K562 (cell line): Measurements from ENCODE around the gene TFAP2E. TPM values are rescaled to one million over a fixed set of nuclear protein-coding genes. Genes with fewer than 3 reads are reported as not detected.
A peak's percentile ranks its signal among the peaks of the same experiment; 100 is the strongest.

Source experiments
- ATAC-seq: fragments of 200-7000 bp; cut with Tn5 transposase; 3 replicates; pipeline ENCODE4 v1.9.1; 2020; ENCODE audit warnings: moderate library complexity
- BruUV-seq: library from RNA; stranded (reverse); fragments of 400-500 nt; replicated peaks from 2 replicates; lab custom pipeline; 2021; lab: Mats Ljungman, UMichigan
- CTCF ChIA-PET: fragments of 300-600 bp; formaldehyde crosslinking; extraction: SDS; loops from one replicate; lab custom pipeline; 2021; ENCODE audit warnings: low intra/inter-chr PET ratio; lab: Yijun Ruan, JAX
- POLR2A ChIA-PET: fragments of 300-600, 350-650 bp; sonication (Branson Sonifier 250); formaldehyde crosslinking; extraction: SDS; loops from one replicate; lab custom pipeline; 2021; ENCODE audit warnings: antibody characterized with exemption, inconsistent platforms; lab: Yijun Ruan, JAX
- DNase-seq, 4 experiments: peaks; one replicate each; pipeline versions ENCODE4 v3.0.0 to v3.0.0-alpha.2; 2011 to 2018; ENCODE audit warnings: low spot score in 3 of 4, mixed read lengths in 3 of 4; ENCODE audit errors: extremely low read depth in 1 of 4
- FAIRE-seq: peaks from 2 replicates; lab custom pipeline; 2011; peaks lifted over from hg19 to GRCh38; lab: Jason Lieb, UNC
- H2AFZ ChIP-seq: 2 replicates; pipeline ENCODE4 v1.6.0; 2011; ENCODE audit warnings: low read depth, low read length, control low read depth, inconsistent platforms
- H3K27ac ChIP-seq: fragments of 200-600 bp; 3 replicates; pipeline ENCODE4 v1.8.0; 2011; ENCODE audit warnings: low read depth, mild to moderate bottlenecking, control low read depth, inconsistent platforms, low read length, moderate library complexity, mixed read lengths; ENCODE audit errors: extremely low read depth
- H3K27me3 ChIP-seq, 2 experiments: fragments of 300-600 bp in 1 of 2; 2 replicates in 1 of 2; 3 replicates in 1 of 2; pipeline versions ENCODE4 v1.6.0 to v1.8.0; 2011; ENCODE audit warnings: inconsistent platforms in 2 of 2, low read length in 2 of 2, mild to moderate bottlenecking in 1 of 2, mixed read lengths in 1 of 2, moderate library complexity in 1 of 2; ENCODE audit not compliant: control insufficient read depth in 2 of 2, insufficient read depth in 2 of 2
- H3K36me3 ChIP-seq: fragments of 300-600 bp; 3 replicates; pipeline ENCODE4 v1.8.0; 2011; ENCODE audit warnings: mild to moderate bottlenecking, low read length, inconsistent platforms; ENCODE audit not compliant: control insufficient read depth, insufficient read depth
- H3K4me1 ChIP-seq, 2 experiments: fragments of 200-600 bp in 1 of 2; replicated peaks in 1 of 2; 2 replicates in 1 of 2; 3 replicates in 1 of 2; pipeline versions ENCODE4 v1.5.1 to v1.8.0; 2011; ENCODE audit warnings: inconsistent platforms in 2 of 2, low read length in 2 of 2, mild to moderate bottlenecking in 1 of 2, mixed read lengths in 1 of 2, moderate library complexity in 1 of 2; ENCODE audit not compliant: control insufficient read depth in 2 of 2, insufficient read depth in 2 of 2
- H3K4me2 ChIP-seq: 2 replicates; pipeline ENCODE4 v1.6.1; 2011; ENCODE audit warnings: low read length, control low read depth, inconsistent platforms, mixed read lengths; ENCODE audit not compliant: insufficient read depth
- H3K4me3 ChIP-seq: fragments of 200-600 bp; sonication (generic), shearing (Covaris generic); 2 replicates; pipeline ENCODE4 v1.5.1; 2016; ENCODE audit warnings: control low read depth, inconsistent platforms
- H3K79me2 ChIP-seq: fragments of 200-600 bp; 3 replicates; pipeline ENCODE4 v1.8.0; 2011; ENCODE audit warnings: low read length, inconsistent platforms; ENCODE audit not compliant: control insufficient read depth, insufficient read depth
- H3K9ac ChIP-seq, 2 experiments: 2 replicates each; pipeline versions ENCODE4 v1.6.0 to v1.6.1; 2011; ENCODE audit warnings: low read depth in 2 of 2, low read length in 2 of 2, control low read depth in 1 of 2, inconsistent platforms in 1 of 2, mild to moderate bottlenecking in 1 of 2, mixed read lengths in 1 of 2; ENCODE audit not compliant: insufficient read depth in 1 of 2
- H3K9me1 ChIP-seq: one replicate; pipeline ENCODE4 v1.6.0; 2011; ENCODE audit warnings: inconsistent platforms, mild to moderate bottlenecking, low read length, moderate library complexity; ENCODE audit not compliant: control insufficient read depth, insufficient read depth
- H3K9me3 ChIP-seq: replicated peaks from 2 replicates; pipeline ENCODE4 v1.5.1; 2011; ENCODE audit warnings: low read depth, low read length, inconsistent platforms; ENCODE audit not compliant: control insufficient read depth, insufficient read depth
- H4K20me1 ChIP-seq: replicated peaks from 2 replicates; pipeline ENCODE4 v1.6.1; 2011; ENCODE audit warnings: low read length, inconsistent platforms, mixed read lengths; ENCODE audit not compliant: control insufficient read depth, insufficient read depth
- ADNP ChIP-seq: fragments of 200-800 bp; sonication (Bioruptor generic); IDR thresholded peaks from 2 replicates; pipeline ENCODE4 v1.6.1; 2016; ENCODE audit warnings: missing genetic modification characterization, missing compliant biosample characterization
- GABPB2 ChIP-seq: fragments of 250-450 bp; sonication (Bioruptor Pico); conservative IDR thresholded peaks from 2 replicates; pipeline ENCODE4 v1.5.1; 2021; ENCODE audit warnings: mild to moderate bottlenecking
- HDAC2 ChIP-seq: fragments of 450-650 bp; IDR thresholded peaks from 2 replicates; pipeline ENCODE4 v1.6.1; 2016; ENCODE audit warnings: mild to moderate bottlenecking
- POLR2H ChIP-seq: IDR thresholded peaks from 2 replicates; pipeline ENCODE4 v1.6.1; 2016; ENCODE audit warnings: missing genetic modification characterization, low read depth, mild to moderate bottlenecking, control low read depth, missing compliant biosample characterization, moderate library complexity
- RAD21 ChIP-seq, 2 experiments: fragments of 250-450 bp in 1 of 2; fragments of 450-650 bp in 1 of 2; sonication (Bioruptor Pico) in 1 of 2; formaldehyde crosslinking in 1 of 2; IDR thresholded peaks in 1 of 2; conservative IDR thresholded peaks in 1 of 2; 2 replicates each; pipeline versions ENCODE4 v1.4.0 to v1.8.0; 2020 to 2022; ENCODE audit warnings: mild to moderate bottlenecking in 2 of 2, moderate library complexity in 1 of 2
- RBM25 ChIP-seq: fragments of 200-400 bp; formaldehyde crosslinking; IDR thresholded peaks from 2 replicates; pipeline ENCODE4 v1.6.1; 2018; ENCODE audit warnings: low read length, low read depth, moderate library complexity; ENCODE audit not compliant: severe bottlenecking
- SP2 ChIP-seq: IDR thresholded peaks from 2 replicates; pipeline ENCODE4 v1.6.1; 2011; ENCODE audit warnings: mild to moderate bottlenecking, low read depth, low read length, moderate library complexity; ENCODE audit not compliant: poor library complexity, severe bottlenecking; ENCODE audit errors: extremely low read depth
- ZNF184 ChIP-seq: sonication (generic); formaldehyde crosslinking; IDR thresholded peaks from 2 replicates; pipeline ENCODE4 v1.5.0; 2020; ENCODE audit warnings: missing genetic modification reagents
- ZZZ3 ChIP-seq: fragments of 450-650 bp; IDR thresholded peaks from 2 replicates; pipeline ENCODE4 v1.6.1; 2016; ENCODE audit warnings: antibody characterized with exemption, mild to moderate bottlenecking, moderate library complexity
- WGBS: fragments of 100-300 bp; shearing (Covaris generic); methylation state at CpG from one replicate; pipeline ENCODE4 v1.1.6; 2016; ENCODE audit warnings: low coverage, mixed read lengths; ENCODE audit not compliant: insufficient coverage; ENCODE audit errors: missing lambda C conversion rate; 5-methylcytosine and 5-hydroxymethylcytosine counted together
- in situ Hi-C: fragments of 300-500 bp; cut with MboI; formaldehyde crosslinking; loops from 4 replicates; pipeline ENCODE4 v1.15.0; 2018; ENCODE audit warnings: inconsistent platforms, mixed read lengths
- intact Hi-C: fragments of 100-400 bp; cut with micrococcal nuclease; formaldehyde crosslinking; loops from 2 replicates; pipeline ENCODE4 v1.14.2; 2022
- polyA plus RNA-seq, 8 experiments: library from polyadenylated mRNA; depleted of rRNA in 4 of 8; stranded (reverse) in 5 of 8; unstranded in 3 of 8; fragments of >200 nt; fragmentation: Nextera tagmentation in 2 of 8; fragmentation: Illumina TruSeq in 1 of 8; extraction: Ambion mirVana in 2 of 8; extraction: Trizol in 1 of 8; gene quantifications; 2 replicates each; pipeline versions ENCODE4 v1.2.1 to v1.2.3, GENCODE V29; 2011 to 2014; ENCODE audit warnings: inconsistent platforms in 1 of 8, missing spikeins in 1 of 8
- total RNA-seq, 7 experiments: library from RNA; depleted of rRNA in 6 of 7; stranded (reverse); fragments of >200 nt in 6 of 7; fragmentation: Illumina TruSeq in 2 of 7; extraction: Trizol in 2 of 7; gene quantifications; 2 replicates each; pipeline versions ENCODE4 v1.2.1 to v1.2.3, GENCODE V29; 2011 to 2021; ENCODE audit warnings: low replicate concordance in 1 of 7
- TF ChIP-seq, protein P1 (sequence below): IDR thresholded peaks from 3 replicates; pipeline ENCODE4 v1.6.1; 2011; ENCODE audit warnings: borderline replicate concordance, mild to moderate bottlenecking; ENCODE audit not compliant: insufficient read length, insufficient read depth

TFAP2E gene
- total and polyA plus RNA-seq, 9 of the 15 experiments (the other 6 are each of a cell fraction or from before 2014, with no cell fraction given): 0.03 to 0.11 (median 0.07) TPM; not detected in 4

GRCh38 chr1:35546614-35547013 lies 26.5 kb upstream of the TFAP2E start:
- no peak overlapping the region for H3K27ac ChIP-seq
- H4K20me1 ChIP-seq: no peaks in the 10 kb centered on the region
- no peak overlapping the region for H3K4me2 ChIP-seq
- no peak for DNase-seq
- peaks cover 23% of the 10 kb centered on the region; the same call in 2 of the 3 replicates for H3K79me2 ChIP-seq
- H3K9me3 ChIP-seq: no peaks in the 10 kb centered on the region
- CTCF ChIA-PET: interaction anchor here (5.1 kb wide), 1 partner anchor 95 kb away, joined by 40 read pairs; no protein-coding TSS in a partner anchor
- H2AFZ ChIP-seq: no peak overlapping the region
- BruUV-seq: no TSS peak
- no peaks in the 10 kb centered on the region for H3K27me3 ChIP-seq
- H3K9ac ChIP-seq: no peak overlapping the region
- TF ChIP-seq RBM25: peak; percentile 42
- TF ChIP-seq ADNP: no peak
- 0 out of 2 replicates have a peak, but pooled peaks have one; percentile 51 for TF ChIP-seq ZNF184
- TF ChIP-seq, all 486 proteins: peak for 2
- Histone ChIP-seq H3K9me1 (no peaks in the 10 kb centered on the region), H3K4me1 (no peaks in the 10 kb centered on the region; a peak in 1 of 5 replicates), H3K4me3 (no peak overlapping the region), H3K36me3 (peaks cover 55% of the 10 kb centered on the region)
- ATAC-seq: no peak
- intact Hi-C loops (loop anchor here (5.0 kb wide), 1 partner anchor 44 kb away; no protein-coding TSS in a partner anchor), in situ Hi-C loops (loop anchor here (10.0 kb wide), 1 partner anchor 352 kb away; the partner anchor contains the start of gene SFPQ)
- FAIRE-seq: no peak
- POLR2A ChIA-PET: no interaction called here
- WGBS: 95% methylated on average over 1 of the region's 1 CpG

DNA sequence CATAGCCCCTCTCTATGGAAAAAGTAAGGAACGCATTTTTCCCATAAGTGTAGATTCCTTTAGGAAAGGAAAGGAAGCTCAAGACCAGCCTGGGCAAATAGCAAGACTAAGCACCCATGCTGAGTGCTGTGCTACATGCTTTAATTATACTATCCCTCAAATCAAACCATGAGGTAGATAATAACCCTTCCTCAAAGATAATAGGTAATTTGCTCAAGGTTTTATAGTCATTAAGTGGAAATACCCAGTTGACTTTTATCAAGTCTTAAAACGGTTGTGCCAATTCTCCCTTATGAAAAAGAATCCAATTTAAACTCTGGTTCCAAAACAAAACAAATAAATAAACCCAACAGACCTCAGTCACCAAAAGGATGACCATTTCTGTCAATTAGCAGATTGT lies 19.3 kb upstream of the TFAP2E start:
- BruUV-seq: no TSS peak
- ATAC-seq (no peak), DNase-seq (no peak), FAIRE-seq (no peak)
- 74% methylated on average over 2 of the region's 2 CpGs for WGBS
- H3K27me3 ChIP-seq: no peaks in the 10 kb centered on the region
- peaks cover 44% of the 10 kb centered on the region for H3K79me2 ChIP-seq
- H3K9ac ChIP-seq: no peak overlapping the region
- H3K36me3 ChIP-seq: peaks cover 45% of the 10 kb centered on the region
- in situ Hi-C loops: no loop called here
- no peaks in the 10 kb centered on the region for H3K9me3 ChIP-seq
- H4K20me1 ChIP-seq: 0 out of 2 replicates have a peak, but pooled peaks cover 4% of the 10 kb centered on the region
- H3K9me1 ChIP-seq: no peaks in the 10 kb centered on the region
- intact Hi-C loops: no loop called here
- ChIA-PET CTCF (interaction anchor here (0.7 kb wide), 1 partner anchor 133 kb away, joined by 5 read pairs; no protein-coding TSS in a partner anchor), POLR2A (interaction anchor here (0.8 to 0.9 kb wide), 2 partner anchors 16 to 50 kb away, joined by 3 read pairs; no protein-coding TSS in a partner anchor)
- H3K4me2 ChIP-seq: no peak overlapping the region
- H3K4me1 ChIP-seq: peaks cover 19 to 22% of the 10 kb centered on the region in 2 experiments
- H2AFZ ChIP-seq: no peak overlapping the region
- no peak overlapping the region for H3K27ac ChIP-seq
- TF ChIP-seq ZZZ3: no peak
- TF ChIP-seq SP2: no peak
- TF ChIP-seq GABPB2 (CRISPR knock-in tag): no peak
- TF ChIP-seq HDAC2: no peak
- TF ChIP-seq POLR2H: no peak
- TF ChIP-seq RAD21 (CRISPR knock-in tag; conservative IDR thresholded peaks at IDR 0.05 in 1 of 2, IDR thresholded peaks at IDR 0.05 in 1 of 2): no peak
- TF ChIP-seq, protein P1, sequence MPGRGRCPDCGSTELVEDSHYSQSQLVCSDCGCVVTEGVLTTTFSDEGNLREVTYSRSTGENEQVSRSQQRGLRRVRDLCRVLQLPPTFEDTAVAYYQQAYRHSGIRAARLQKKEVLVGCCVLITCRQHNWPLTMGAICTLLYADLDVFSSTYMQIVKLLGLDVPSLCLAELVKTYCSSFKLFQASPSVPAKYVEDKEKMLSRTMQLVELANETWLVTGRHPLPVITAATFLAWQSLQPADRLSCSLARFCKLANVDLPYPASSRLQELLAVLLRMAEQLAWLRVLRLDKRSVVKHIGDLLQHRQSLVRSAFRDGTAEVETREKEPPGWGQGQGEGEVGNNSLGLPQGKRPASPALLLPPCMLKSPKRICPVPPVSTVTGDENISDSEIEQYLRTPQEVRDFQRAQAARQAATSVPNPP: no peak
- no peak overlapping the region for H3K4me3 ChIP-seq
